Transverse colon (tissue), 4 donors: Measurements from ENCODE around the gene ACVR2B.

ENCODE experiments used
- EP300 ChIP-seq: sonication (generic); formaldehyde crosslinking; IDR thresholded peaks from one replicate; pipeline ENCODE4 v1.6.1; 2017; ENCODE audit warnings: antibody characterized with exemption, low read depth
- POLR2A ChIP-seq: fragments of 450-650 bp; IDR thresholded peaks from one replicate; pipeline ENCODE4 v1.6.1; 2016; ENCODE audit warnings: antibody characterized with exemption, mild to moderate bottlenecking, moderate library complexity
- POLR2AphosphoS5 ChIP-seq, 3 donors: sonication (generic); formaldehyde crosslinking; IDR thresholded peaks; one replicate each; pipeline ENCODE4 v1.6.1; 2016; ENCODE audit warnings: antibody characterized with exemption in 3 of 3
- TF ChIP-seq, protein P1 (sequence below), 5 experiments: fragments of 200-600 bp in 3 of 5; fragments of 450-650 bp in 2 of 5; sonication (generic) in 3 of 5; IDR thresholded peaks; 1 replicate in 2 of 5; 2 replicates in 3 of 5; pipeline ENCODE4 v1.5.1; 2016 to 2017; ENCODE audit warnings: antibody characterized with exemption in 5 of 5, inconsistent platforms in 3 of 5, mild to moderate bottlenecking in 2 of 5, moderate library complexity in 1 of 5

DNA sequence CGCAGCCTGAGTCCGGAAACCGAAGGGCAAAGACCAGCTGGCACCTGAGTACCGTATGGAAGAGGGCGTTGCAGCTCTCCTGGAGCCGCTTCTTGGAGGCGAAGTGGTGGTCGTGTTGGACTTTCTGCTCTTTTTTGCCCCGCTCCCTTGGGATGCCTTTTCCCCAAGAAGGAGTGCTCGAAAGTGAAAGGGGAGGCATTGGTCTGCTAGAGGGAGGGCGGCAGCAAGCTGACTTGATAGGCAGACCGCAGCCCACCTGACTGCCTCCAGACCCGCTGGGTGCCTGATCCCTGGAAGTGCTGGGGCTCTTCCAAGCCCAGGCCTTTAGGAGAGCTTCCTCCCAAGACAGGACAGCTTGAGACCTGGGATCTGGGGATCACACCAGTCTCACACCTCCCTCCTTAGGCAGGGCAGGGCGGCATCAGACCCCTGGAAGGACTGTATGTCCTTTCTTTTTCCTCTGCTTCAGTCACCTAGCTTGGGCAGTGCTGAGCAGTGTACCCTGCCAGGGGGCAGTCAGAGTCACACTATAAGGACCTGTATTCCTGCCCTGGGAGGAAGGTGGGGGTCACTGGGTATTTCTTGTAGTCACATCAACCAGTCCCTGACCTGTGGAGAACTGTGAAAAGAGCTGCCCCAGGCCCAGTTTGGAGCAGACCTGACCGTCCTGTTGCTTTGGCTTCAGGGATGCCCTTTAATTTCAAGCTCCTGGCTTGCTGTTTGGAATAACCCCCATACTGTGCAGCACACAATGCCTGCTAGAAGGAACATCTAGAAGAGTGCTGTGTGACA is 2.1 kb downstream of the ACVR2B start:
- TF ChIP-seq, protein P1, sequence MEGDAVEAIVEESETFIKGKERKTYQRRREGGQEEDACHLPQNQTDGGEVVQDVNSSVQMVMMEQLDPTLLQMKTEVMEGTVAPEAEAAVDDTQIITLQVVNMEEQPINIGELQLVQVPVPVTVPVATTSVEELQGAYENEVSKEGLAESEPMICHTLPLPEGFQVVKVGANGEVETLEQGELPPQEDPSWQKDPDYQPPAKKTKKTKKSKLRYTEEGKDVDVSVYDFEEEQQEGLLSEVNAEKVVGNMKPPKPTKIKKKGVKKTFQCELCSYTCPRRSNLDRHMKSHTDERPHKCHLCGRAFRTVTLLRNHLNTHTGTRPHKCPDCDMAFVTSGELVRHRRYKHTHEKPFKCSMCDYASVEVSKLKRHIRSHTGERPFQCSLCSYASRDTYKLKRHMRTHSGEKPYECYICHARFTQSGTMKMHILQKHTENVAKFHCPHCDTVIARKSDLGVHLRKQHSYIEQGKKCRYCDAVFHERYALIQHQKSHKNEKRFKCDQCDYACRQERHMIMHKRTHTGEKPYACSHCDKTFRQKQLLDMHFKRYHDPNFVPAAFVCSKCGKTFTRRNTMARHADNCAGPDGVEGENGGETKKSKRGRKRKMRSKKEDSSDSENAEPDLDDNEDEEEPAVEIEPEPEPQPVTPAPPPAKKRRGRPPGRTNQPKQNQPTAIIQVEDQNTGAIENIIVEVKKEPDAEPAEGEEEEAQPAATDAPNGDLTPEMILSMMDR (IDR thresholded peaks at IDR 0.05) = no peak
- peak; percentile 66 for TF ChIP-seq POLR2A
- no peak for TF ChIP-seq EP300
- TF ChIP-seq POLR2AphosphoS5 (IDR thresholded peaks at IDR 0.05) = no peak
